IMR-90 (cell line): ENCODE measurements around the gene OSBPL2. TPM values are rescaled to one million over a fixed set of nuclear protein-coding genes. Genes with fewer than 3 reads are reported as not detected.

Experiments used
- ATAC-seq: fragments of 200-7000 bp; cut with Tn5 transposase; 2 replicates; pipeline ENCODE4 v1.9.1; 2020; ENCODE audit warnings: low read depth, mild to moderate bottlenecking, moderate library complexity
- BruUV-seq: library from RNA; stranded (reverse); fragments of 400-500 nt; replicated peaks from 2 replicates; lab custom pipeline; 2021; lab: Mats Ljungman, UMichigan
- CTCF ChIA-PET: fragments of 300-600 bp; formaldehyde crosslinking; extraction: SDS; loops from one replicate; lab custom pipeline; 2021; ENCODE audit warnings: antibody characterized with exemption; lab: Yijun Ruan, JAX
- POLR2A ChIA-PET: fragments of 300-600 bp; sonication (Branson Sonifier 250); formaldehyde crosslinking; loops from one replicate; lab custom pipeline; 2022; ENCODE audit warnings: antibody characterized with exemption; ENCODE audit not compliant: unreplicated experiment; lab: Charles Lee
- DNase-seq: peaks from one replicate; pipeline ENCODE4 v3.0.0; 2013
- H2AFZ ChIP-seq: replicated peaks from 2 replicates; pipeline ENCODE3; 2013; ENCODE audit warnings: low read length, mild to moderate bottlenecking; ENCODE audit not compliant: poor library complexity
- H2AK5ac ChIP-seq: 2 replicates; pipeline ENCODE4 v1.6.1; 2013; ENCODE audit warnings: low read depth, low read length, inconsistent platforms
- H2AK9ac ChIP-seq: replicated peaks from 2 replicates; pipeline ENCODE3; 2013; ENCODE audit warnings: mild to moderate bottlenecking, low read depth, low read length, moderate library complexity; ENCODE audit not compliant: poor library complexity
- H2BK120ac ChIP-seq: 2 replicates; pipeline ENCODE4 v1.6.1; 2013; ENCODE audit warnings: low read depth, low read length, inconsistent platforms
- H2BK15ac ChIP-seq: 3 replicates; pipeline ENCODE4 v1.6.1; 2013; ENCODE audit warnings: low read depth, low read length, inconsistent platforms
- H2BK20ac ChIP-seq: 2 replicates; pipeline ENCODE4 v1.6.1; 2013; ENCODE audit warnings: low read depth, mild to moderate bottlenecking, inconsistent platforms, low read length, moderate library complexity
- H2BK5ac ChIP-seq: 2 replicates; pipeline ENCODE4 v1.6.1; 2013; ENCODE audit warnings: mild to moderate bottlenecking, low read depth, low read length, inconsistent platforms; ENCODE audit not compliant: poor library complexity, severe bottlenecking
- H3K14ac ChIP-seq: replicated peaks from 2 replicates; pipeline ENCODE4 v1.6.1; 2013; ENCODE audit warnings: low read depth, low read length, inconsistent platforms
- H3K18ac ChIP-seq: 2 replicates; pipeline ENCODE4 v1.6.1; 2013; ENCODE audit warnings: low read depth, low read length, control low read depth
- H3K23ac ChIP-seq: 2 replicates; pipeline ENCODE4 v1.6.1; 2013; ENCODE audit warnings: low read depth, low read length, inconsistent platforms
- H3K27ac ChIP-seq: 2 replicates; pipeline ENCODE4 v1.5.1; 2013; ENCODE audit warnings: mild to moderate bottlenecking, control low read depth, low read length; ENCODE audit not compliant: insufficient read depth
- H3K27me3 ChIP-seq: 2 replicates; pipeline ENCODE4 v1.6.1; 2013; ENCODE audit warnings: low read length; ENCODE audit not compliant: control insufficient read depth, insufficient read depth
- H3K36me3 ChIP-seq: 2 replicates; pipeline ENCODE4 v1.6.1; 2013; ENCODE audit warnings: low read length, mixed read lengths; ENCODE audit not compliant: control insufficient read depth, insufficient read depth
- H3K4ac ChIP-seq: 2 replicates; pipeline ENCODE4 v1.6.1; 2013; ENCODE audit warnings: low read depth, low read length, inconsistent platforms
- H3K4me1 ChIP-seq: 2 replicates; pipeline ENCODE4 v1.6.1; 2013; ENCODE audit warnings: low read length, mixed read lengths; ENCODE audit not compliant: control insufficient read depth, insufficient read depth
- H3K4me2 ChIP-seq: 2 replicates; pipeline ENCODE4 v1.6.1; 2013; ENCODE audit warnings: low read depth, mild to moderate bottlenecking, control low read depth, low read length, moderate library complexity
- H3K4me3 ChIP-seq: 2 replicates; pipeline ENCODE4 v1.5.1; 2013; ENCODE audit warnings: low read depth, mild to moderate bottlenecking, control low read depth, low read length, moderate library complexity; ENCODE audit not compliant: insufficient read depth
- H3K56ac ChIP-seq: 2 replicates; pipeline ENCODE4 v1.6.1; 2013; ENCODE audit warnings: low read length, inconsistent platforms; ENCODE audit not compliant: insufficient read depth; ENCODE audit errors: extremely low read depth
- H3K79me1 ChIP-seq, 2 experiments: 2 replicates each; pipeline ENCODE4 v1.6.1; 2013; ENCODE audit warnings: low read length in 2 of 2, inconsistent platforms in 1 of 2, low read depth in 1 of 2
- H3K9ac ChIP-seq: 2 replicates; pipeline ENCODE4 v1.6.1; 2013; ENCODE audit warnings: low read depth, low read length, control low read depth
- H3K9me1 ChIP-seq: 2 replicates; pipeline ENCODE4 v1.6.1; 2013; ENCODE audit warnings: low read length, inconsistent platforms; ENCODE audit not compliant: insufficient read depth
- H3K9me3 ChIP-seq: 2 replicates; pipeline ENCODE4 v1.6.1; 2013; ENCODE audit warnings: low read length; ENCODE audit not compliant: control insufficient read depth, insufficient read depth
- H4K20me1 ChIP-seq: 2 replicates; pipeline ENCODE4 v1.6.1; 2013; ENCODE audit warnings: low read length, inconsistent platforms; ENCODE audit not compliant: insufficient read depth
- H4K5ac ChIP-seq: 2 replicates; pipeline ENCODE4 v1.6.1; 2013; ENCODE audit warnings: mild to moderate bottlenecking, low read depth, low read length, control low read depth
- H4K8ac ChIP-seq, 2 experiments: 2 replicates each; pipeline ENCODE4 v1.6.1; 2013; ENCODE audit warnings: low read depth in 2 of 2, low read length in 2 of 2, control low read depth in 1 of 2, inconsistent platforms in 1 of 2
- H4K91ac ChIP-seq: 2 replicates; pipeline ENCODE4 v1.6.1; 2013; ENCODE audit warnings: low read depth, low read length, inconsistent platforms; ENCODE audit not compliant: insufficient read depth
- BHLHE40 ChIP-seq: fragments of 150-350 bp; IDR thresholded peaks from 2 replicates; pipeline ENCODE4 v1.6.1; 2016; ENCODE audit warnings: mild to moderate bottlenecking, low read depth, low read length
- CEBPB ChIP-seq: IDR thresholded peaks from 2 replicates; pipeline ENCODE4 v1.6.1; 2012; ENCODE audit warnings: low read depth, low read length, improper control_type of control experiment
- CHD1 ChIP-seq: IDR thresholded peaks from 2 replicates; pipeline ENCODE4 v1.6.1; 2012; ENCODE audit warnings: low read depth, low read length, improper control_type of control experiment
- CTCF ChIP-seq: conservative IDR thresholded peaks from 2 replicates; pipeline ENCODE4 v1.5.1; 2012; ENCODE audit warnings: mild to moderate bottlenecking, low read depth, low read length, improper control_type of control experiment
- ELK1 ChIP-seq: fragments of 150-350 bp; IDR thresholded peaks from 2 replicates; pipeline ENCODE4 v1.6.1; 2016; ENCODE audit warnings: low read depth, mild to moderate bottlenecking, low read length, moderate library complexity, borderline replicate concordance
- FOS ChIP-seq: fragments of 150-350 bp; IDR thresholded peaks from 2 replicates; pipeline ENCODE4 v1.6.1; 2016; ENCODE audit warnings: low read depth, low read length
- MAFK ChIP-seq: IDR thresholded peaks from 2 replicates; pipeline ENCODE4 v1.6.1; 2012; ENCODE audit warnings: low read depth, low read length, improper control_type of control experiment
- MAZ ChIP-seq: IDR thresholded peaks from 2 replicates; pipeline ENCODE4 v1.6.1; 2012; ENCODE audit warnings: low read depth, mild to moderate bottlenecking, low read length, improper control_type of control experiment, moderate library complexity, borderline replicate concordance
- MXI1 ChIP-seq: IDR thresholded peaks from 2 replicates; pipeline ENCODE4 v1.6.1; 2012; ENCODE audit warnings: low read depth, mild to moderate bottlenecking, low read length, moderate library complexity, borderline replicate concordance
- NFE2L2 ChIP-seq: fragments of 150-350 bp; IDR thresholded peaks from 2 replicates; pipeline ENCODE4 v1.6.1; 2016; ENCODE audit warnings: low read depth, mild to moderate bottlenecking, low read length
- POLR2A ChIP-seq: IDR thresholded peaks from 2 replicates; pipeline ENCODE4 v1.6.1; 2012; ENCODE audit warnings: mild to moderate bottlenecking, low read depth, low read length
- RAD21 ChIP-seq: IDR thresholded peaks from 2 replicates; pipeline ENCODE4 v1.6.1; 2012; ENCODE audit warnings: low read length, improper control_type of control experiment
- RCOR1 ChIP-seq: IDR thresholded peaks from 2 replicates; pipeline ENCODE4 v1.6.1; 2012; ENCODE audit warnings: mild to moderate bottlenecking, low read length, improper control_type of control experiment; ENCODE audit not compliant: insufficient replicate concordance
- RFX5 ChIP-seq: IDR thresholded peaks from 2 replicates; pipeline ENCODE4 v1.8.0; 2012; ENCODE audit warnings: low read depth, mild to moderate bottlenecking, low read length, moderate library complexity
- SMC3 ChIP-seq: fragments of 150-350 bp; IDR thresholded peaks from 2 replicates; pipeline ENCODE4 v1.6.1; 2016; ENCODE audit warnings: low read depth, mild to moderate bottlenecking, antibody characterized with exemption, low read length, moderate library complexity
- USF2 ChIP-seq: fragments of 150-350 bp; IDR thresholded peaks from 2 replicates; pipeline ENCODE4 v1.6.1; 2017; ENCODE audit warnings: mild to moderate bottlenecking, antibody characterized with exemption, low read length, low read depth
- WGBS, 2 experiments: methylation state at CpG; one replicate each; pipeline versions ENCODE4 v1.1.5 to v1.1.7; 2013; ENCODE audit warnings: missing lambda C conversion rate in 2 of 2; ENCODE audit not compliant: insufficient read length in 1 of 2; ENCODE audit errors: extremely low coverage in 2 of 2; 5-methylcytosine and 5-hydroxymethylcytosine counted together
- dilution Hi-C: fragments of 300-500 bp; cut with HindIII; formaldehyde crosslinking; loops from one replicate; pipeline ENCODE4 v1.14.3; 2018; ENCODE audit warnings: low sequenced_read_pairs; ENCODE audit not compliant: unreplicated experiment
- in situ Hi-C: fragments of 300-500 bp; cut with MboI; formaldehyde crosslinking; loops from 3 replicates; pipeline ENCODE4 v1.14.3; 2019; ENCODE audit warnings: low sequenced_read_pairs, inconsistent platforms, mixed read lengths
- intact Hi-C: fragments of 100-400 bp; cut with micrococcal nuclease; formaldehyde crosslinking; loops from 2 replicates; pipeline ENCODE4 v1.10.0; 2022
- polyA plus RNA-seq, 3 experiments: library from polyadenylated mRNA; depleted of rRNA; stranded (reverse); fragments of >200 nt; gene quantifications; 2 replicates each; pipeline ENCODE4 v1.2.3, GENCODE V29; 2012; ENCODE audit warnings: low replicate concordance in 1 of 3
- total RNA-seq: library from RNA; depleted of rRNA; stranded (reverse); fragments of >200 nt; gene quantifications from 2 replicates; pipeline ENCODE4 v1.2.3, GENCODE V29; 2012

The OSBPL2 gene
- total and polyA plus RNA-seq, 2 of the 4 experiments (the other 2 are of a cell fraction), result 19.3 to 27.6 TPM

- no peak for ATAC-seq
- WGBS, 2 experiments, result 95% methylated on average over 8 of the region's 19 CpGs; no CpG with 5 or more reads in 1 of the 2 experiments
- Histone ChIP-seq H3K27ac (no peak overlapping the region), H2AK9ac (no peak overlapping the region), H3K9me1 (no peaks in the 10 kb centered on the region), H3K79me1 (no peaks in the 10 kb centered on the region), H4K91ac (no peak overlapping the region), H2AK5ac (no peak overlapping the region), H3K4ac (no peak overlapping the region), H3K4me2 (no peak overlapping the region), H3K18ac (no peak overlapping the region), H3K56ac (no peak overlapping the region), H3K14ac (no peak overlapping the region), H3K9ac (no peak overlapping the region), H4K5ac (no peak overlapping the region), H3K23ac (no peak overlapping the region), H3K27me3 (no peaks in the 10 kb centered on the region), H4K8ac (no peak overlapping the region), H2BK15ac (no peak overlapping the region), H3K4me3 (no peak overlapping the region), H2AFZ (no peak overlapping the region), H3K9me3 (no peaks in the 10 kb centered on the region), H2BK20ac (no peak overlapping the region), H3K36me3 (peaks cover 44% of the 10 kb centered on the region), H2BK5ac (no peak overlapping the region), H3K4me1 (no peaks in the 10 kb centered on the region), H2BK120ac (no peak overlapping the region), H4K20me1 (no peaks in the 10 kb centered on the region; the same call in 1 of the 2 replicates)
- CTCF ChIA-PET, result interaction anchor here (0.6 kb wide), 1 partner anchor 12 kb away, joined by 4 read pairs; no protein-coding TSS in a partner anchor
- POLR2A ChIA-PET, result no interaction called here
- no peak for TF ChIP-seq MAZ
- no peak for TF ChIP-seq RFX5
- TF ChIP-seq USF2, result no peak
- no peak for TF ChIP-seq SMC3
- no peak for TF ChIP-seq CHD1
- TF ChIP-seq ELK1, result no peak
- no peak for TF ChIP-seq MAFK
- no peak for TF ChIP-seq BHLHE40
- TF ChIP-seq CEBPB, result no peak
- TF ChIP-seq NFE2L2, result no peak
- TF ChIP-seq RCOR1, result no peak
- TF ChIP-seq POLR2A, result no peak
- TF ChIP-seq RAD21, result no peak
- no peak for TF ChIP-seq FOS
- TF ChIP-seq MXI1, result no peak
- no peak for TF ChIP-seq CTCF
- BruUV-seq, result no TSS peak
- dilution Hi-C loops (no loop called here), in situ Hi-C loops (no loop called here), intact Hi-C loops (no loop called here)
- no peak for DNase-seq
Observed at GRCh38 chr20:62331347-62331746, 93.0 kb downstream of the OSBPL2 start.
